ENCODE data around the gene SPRY4.

- no peak for TF ChIP-seq TOX (CRISPR knock-in tag; IDR thresholded peaks at IDR 0.05; ENCODE audit: borderline replicate concordance)
- no peak for TF ChIP-seq TSHZ2 (CRISPR knock-in tag; IDR thresholded peaks at IDR 0.05)
Observed at GRCh38 chr5:142313682-142314081, 11.1 kb downstream of the SPRY4 start.

Measured in SK-N-SH treated with all-trans-retinoic acid at 6 μM for 48 hours (cell line).